Measurements from ENCODE around the gene SHPK. TPM values are rescaled to one million over a fixed set of nuclear protein-coding genes. Genes with fewer than 3 reads are reported as not detected.

Gene SHPK
- polyA plus RNA-seq, 1 donor: 6.3 TPM

DNA sequence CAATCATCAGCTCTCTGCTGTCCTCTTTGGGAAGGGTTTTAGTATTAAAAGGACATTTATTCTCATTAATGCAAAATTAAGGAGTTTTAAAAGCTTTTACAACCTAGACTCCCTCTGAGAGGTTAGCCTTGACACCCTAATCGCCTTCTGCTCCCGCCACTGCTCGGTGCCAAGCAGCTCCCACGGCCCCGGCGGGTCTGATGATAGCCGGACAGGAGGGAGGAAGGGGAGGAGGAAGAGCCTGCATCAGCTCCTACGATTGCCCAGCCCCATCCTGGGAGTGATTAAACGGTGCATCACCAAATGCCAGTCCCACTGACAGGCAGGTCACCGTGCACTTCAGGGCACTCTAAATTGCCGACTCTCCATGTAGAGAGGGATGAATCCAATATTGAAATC is 8.3 kb downstream of the SHPK start:
- DNase-seq (ENCODE audit: low read depth): no peak

GRCh38 chr17:3626831-3627768 is 8.9 kb downstream of the SHPK start:
- DNase-seq (ENCODE audit: low read depth): no peak

GRCh38 chr17:3622977-3623594 is 13.0 kb downstream of the SHPK start:
- no peak for DNase-seq (ENCODE audit: low read depth)

DNA sequence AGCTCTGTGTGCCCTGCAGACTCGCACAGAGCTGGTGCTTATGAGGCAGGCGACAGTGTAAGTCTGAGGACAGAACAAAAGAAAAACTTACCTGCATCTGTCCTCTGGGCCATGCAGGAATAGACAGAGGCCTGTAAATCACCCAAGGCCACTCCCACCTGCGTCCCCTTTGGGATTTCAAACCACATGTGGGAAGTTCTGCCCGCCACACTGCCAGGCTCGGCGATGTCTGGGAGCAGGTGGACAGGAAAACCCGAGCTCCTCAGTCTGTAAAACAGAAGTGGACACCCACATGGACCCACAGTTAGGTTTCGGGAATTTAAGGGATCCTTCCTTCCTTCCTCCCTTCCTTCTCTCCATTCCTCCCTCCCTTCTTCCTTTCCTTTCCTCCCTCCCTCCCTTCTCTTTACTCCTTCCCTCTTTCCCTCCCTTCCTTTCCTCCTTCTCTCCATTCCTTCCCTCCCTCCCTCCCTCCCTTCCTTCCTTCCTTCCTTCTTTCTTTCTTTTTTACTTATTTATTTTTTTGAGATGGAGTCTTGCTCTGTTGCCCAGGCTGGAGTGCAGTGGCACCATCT is 14.8 kb downstream of the SHPK start:
- no peak for DNase-seq (ENCODE audit: low read depth)

GRCh38 chr17:3615160-3615870 is 20.7 kb downstream of the SHPK start:
- no peak for DNase-seq (ENCODE audit: low read depth)

DNA sequence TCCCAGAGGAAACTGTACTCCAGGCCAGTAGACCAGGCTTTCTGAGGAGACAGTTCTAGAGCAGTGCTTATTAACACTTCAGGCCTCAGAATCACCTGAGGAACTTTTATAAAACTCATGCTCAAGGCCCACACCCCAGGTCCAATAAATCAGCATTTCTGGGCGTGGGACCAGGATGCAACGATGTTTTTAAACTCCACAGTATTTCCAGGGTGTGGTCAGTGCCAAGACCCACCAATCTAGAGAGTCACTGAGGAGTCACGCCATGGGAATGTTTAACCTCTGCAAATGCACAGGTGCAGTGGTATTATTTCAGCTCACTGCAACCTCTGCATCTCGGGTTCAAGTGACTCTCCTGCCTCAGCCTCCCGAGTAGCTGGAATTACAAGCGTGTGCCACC is 22.9 kb downstream of the SHPK start:
- no peak for DNase-seq (ENCODE audit: low read depth)

DNA sequence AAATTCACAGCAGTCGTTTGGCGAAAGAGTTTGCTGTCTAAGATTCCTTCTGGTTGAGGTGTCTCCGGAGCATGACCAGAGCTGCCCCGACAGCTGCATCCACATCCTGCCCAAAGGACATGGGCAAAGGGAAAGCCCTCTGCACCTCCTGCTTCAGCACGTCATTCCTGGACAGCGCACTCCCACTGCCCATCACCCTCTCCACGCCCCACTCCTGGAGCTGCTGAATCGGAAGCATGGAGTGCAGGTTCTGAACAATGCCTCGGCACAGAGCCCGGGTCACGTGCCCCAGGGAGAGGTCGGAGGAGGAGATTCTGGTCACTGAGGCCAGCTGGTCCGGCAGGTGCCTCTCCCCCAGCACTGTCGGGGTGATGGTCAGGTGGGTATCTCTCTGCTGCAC is 25.5 kb downstream of the SHPK start:
- no peak for DNase-seq (ENCODE audit: low read depth)

GRCh38 chr17:3609689-3610088 is 26.4 kb downstream of the SHPK start:
- no peak for DNase-seq (ENCODE audit: low read depth)

- no peak for DNase-seq (ENCODE audit: low read depth)
These were observed 32.2 kb downstream of the SHPK start for GRCh38 chr17:3603870-3604259.

DNA sequence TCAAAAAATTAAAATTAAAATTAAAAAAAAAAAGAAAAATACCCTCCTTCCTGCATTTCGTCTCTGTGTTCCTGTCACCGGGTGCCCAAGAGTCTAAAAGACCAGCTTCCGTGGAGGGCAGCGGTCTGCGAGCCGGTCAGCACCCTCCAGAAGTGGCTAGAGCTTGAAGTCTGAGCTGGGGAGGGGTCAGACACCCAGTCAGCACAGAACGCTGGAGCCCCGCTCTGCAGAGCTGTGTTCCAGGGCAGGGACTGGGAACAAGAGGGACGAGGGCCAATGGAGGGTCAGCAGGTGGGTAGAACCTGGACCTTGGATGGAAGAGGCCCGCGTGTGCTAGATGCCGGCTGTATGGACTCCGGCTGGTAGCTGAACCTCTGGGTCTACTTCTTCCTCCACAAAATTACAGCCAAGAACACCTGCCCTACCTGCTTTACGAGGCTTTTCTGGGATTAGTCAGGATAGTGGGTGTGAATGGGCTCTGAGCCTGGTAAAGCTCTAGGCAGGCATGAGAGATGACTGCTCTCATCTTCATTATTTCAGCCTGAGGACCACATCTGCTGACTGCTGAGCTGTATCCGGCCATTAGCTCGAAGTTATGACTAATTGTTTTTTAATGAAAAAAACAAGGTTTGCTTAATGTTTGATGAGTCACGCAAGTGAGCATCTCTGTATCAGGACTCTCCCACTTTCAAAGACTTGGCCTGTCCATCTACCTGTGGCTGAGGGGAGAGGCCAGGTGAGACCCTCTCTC is 32.8 kb downstream of the SHPK start:
- no peak for DNase-seq (ENCODE audit: low read depth)

DNA sequence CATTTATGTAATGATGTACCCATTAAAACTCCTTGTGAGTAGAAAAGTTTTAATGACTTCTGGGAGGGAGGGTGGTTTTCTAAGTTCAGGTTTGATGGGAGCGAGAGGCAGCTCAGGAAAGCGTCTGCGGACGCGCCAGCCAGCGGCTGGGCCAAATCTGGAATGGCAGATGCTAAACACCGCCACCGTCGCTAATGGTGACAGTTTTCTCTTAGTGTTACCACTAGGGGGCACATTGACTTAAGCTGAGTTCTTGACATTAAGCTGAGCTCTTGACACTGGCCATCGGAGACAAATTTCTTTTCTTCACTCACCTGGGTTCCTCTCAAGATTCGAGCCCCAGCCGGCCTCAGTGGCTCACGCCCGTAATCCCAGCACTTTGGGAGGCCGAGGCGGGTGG is 33.6 kb downstream of the SHPK start:
- DNase-seq (ENCODE audit: low read depth): no peak

DNA sequence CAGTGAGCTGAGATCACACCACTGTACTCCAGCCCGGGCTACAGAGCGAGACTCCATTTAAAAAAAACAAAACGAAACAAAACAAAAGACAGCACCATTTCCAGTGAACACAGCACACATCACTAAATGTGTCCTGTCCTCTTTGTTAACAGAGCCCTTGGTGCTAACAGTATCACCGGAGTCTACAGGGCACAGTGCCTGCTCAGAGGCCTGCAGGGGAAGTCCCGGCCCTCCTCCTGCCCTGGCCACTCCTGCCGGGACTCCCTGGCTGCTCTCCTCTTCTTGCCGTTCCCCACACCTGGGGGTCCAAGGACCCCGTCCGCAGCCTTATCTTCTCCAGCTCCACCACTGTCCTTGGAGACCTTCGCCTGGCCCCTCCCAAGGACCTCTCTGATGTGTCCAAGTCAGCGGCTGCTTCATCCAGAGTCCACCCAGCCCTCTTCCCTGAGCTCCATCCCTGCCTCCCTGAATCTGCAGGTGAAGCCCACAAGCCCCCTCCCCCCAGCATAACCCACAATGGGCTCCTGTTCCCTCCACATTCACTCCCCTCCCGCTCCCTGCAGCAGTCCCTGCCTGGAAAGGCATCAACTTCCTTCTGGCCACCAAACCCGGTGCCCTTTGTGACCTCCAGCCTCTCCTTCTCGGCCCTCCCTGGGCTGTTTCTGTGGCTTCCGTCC is 35.4 kb downstream of the SHPK start:
- no peak for DNase-seq (ENCODE audit: low read depth)

DNA sequence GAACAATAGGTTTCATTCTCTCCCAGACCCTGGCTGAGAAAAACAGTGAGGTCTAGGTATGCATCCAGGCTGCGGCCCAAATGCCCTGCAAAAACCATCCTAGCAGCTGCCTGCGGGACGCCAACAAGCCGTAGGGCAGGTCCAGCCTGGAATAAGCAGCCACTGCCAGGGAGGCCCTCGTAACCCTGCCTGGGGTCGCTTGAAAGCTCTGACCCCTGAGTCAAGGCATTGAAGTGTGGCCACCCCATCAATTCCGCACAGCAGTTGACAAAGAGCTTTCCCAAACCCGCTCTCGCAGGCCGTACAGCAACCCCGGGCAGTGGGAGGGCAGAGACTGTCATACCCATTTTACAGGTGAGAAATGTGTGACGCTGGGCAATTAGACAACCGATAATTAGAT is 38.0 kb downstream of the SHPK start:
- DNase-seq (ENCODE audit: low read depth): no peak

DNA sequence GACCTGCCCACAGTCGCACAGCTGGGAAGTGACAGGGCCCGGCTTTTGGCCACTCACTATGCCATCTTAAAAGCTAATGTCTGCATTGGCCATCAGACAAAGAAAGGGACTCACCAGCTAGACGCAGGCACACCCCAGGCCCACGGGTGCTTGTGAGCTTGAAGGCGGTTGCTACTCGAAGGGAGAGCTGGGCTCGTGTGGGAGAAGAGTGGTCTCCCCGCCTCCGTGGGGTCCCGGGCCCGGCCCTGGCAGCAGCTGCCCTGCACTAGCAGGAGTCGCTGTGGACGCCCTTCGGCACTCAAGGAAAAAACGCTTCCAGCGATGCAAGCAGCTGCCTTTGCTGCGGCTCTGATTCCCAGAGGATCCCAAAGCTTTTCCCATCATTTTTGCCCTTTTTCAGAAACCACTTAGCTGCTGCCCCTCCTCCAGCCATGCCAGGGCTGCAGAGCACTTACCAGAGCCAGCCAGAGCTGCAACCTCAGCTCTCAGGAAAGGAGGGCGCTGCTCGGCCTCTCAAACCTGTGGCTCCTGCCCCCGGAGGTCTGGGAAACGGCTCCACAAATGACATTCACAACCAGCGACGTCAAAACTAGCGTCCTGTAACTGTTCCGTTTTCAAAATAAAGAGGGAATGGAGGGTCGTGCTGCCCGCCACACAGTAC is 39.1 kb downstream of the SHPK start:
- DNase-seq (ENCODE audit: low read depth): no peak

DNA sequence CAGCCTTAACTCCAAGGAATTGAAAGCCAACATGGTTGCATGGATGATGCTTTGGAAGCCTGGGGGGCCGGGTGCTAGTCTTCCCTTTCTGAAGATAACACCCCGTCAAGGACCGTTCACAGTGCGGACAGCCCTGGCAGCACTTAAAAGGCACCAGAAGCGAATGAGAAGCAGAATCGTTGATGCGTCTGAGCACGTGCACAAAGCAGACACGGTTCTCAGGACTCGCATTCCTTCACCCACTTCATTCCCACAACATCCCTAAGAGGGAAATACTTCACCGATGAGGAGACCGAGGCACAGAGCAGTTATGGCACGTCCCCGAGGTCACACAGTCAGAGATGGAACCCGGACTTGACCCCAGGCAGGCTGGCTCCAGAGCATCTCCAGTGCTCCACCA is 41.1 kb downstream of the SHPK start:
- no peak for DNase-seq (ENCODE audit: low read depth)

- DNase-seq (ENCODE audit: low read depth): no peak
These were observed 41.8 kb downstream of the SHPK start for GRCh38 chr17:3594051-3594800.

GRCh38 chr17:3593384-3593783 is 42.7 kb downstream of the SHPK start:
- no peak for DNase-seq (ENCODE audit: low read depth)

DNA sequence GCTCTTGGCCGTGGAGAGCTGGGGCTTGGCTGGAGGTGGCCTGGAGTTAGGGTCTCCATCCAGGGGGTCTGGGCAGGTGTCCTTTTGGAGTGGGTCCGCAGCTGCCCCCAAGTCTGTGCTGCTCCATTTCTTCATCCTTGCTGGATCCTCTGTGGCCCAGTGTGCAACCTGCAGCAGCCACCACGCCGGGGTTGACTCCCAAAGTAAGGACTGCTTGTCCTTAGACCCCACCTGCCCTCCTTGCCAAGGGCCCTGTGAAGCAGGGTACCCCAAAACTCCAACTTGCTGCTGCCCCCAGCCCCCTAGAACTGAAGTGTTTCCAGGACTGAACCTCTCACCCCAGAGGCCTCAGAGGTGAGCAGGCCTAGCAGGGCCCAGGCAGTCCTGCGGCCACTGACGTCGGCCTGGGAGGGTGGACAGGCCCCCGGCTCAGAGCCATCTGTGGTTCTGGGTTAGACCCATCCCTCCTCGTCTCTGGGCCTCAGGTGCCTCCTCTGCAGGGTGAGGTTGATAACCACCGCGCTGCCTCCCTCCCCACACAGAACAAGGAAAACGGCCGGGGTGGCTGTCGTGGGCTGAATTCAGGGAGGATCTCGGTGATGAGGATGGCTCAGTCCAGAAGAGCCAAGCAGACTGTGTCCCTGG is 43.7 kb downstream of the SHPK start:
- DNase-seq (ENCODE audit: low read depth): no peak

DNA sequence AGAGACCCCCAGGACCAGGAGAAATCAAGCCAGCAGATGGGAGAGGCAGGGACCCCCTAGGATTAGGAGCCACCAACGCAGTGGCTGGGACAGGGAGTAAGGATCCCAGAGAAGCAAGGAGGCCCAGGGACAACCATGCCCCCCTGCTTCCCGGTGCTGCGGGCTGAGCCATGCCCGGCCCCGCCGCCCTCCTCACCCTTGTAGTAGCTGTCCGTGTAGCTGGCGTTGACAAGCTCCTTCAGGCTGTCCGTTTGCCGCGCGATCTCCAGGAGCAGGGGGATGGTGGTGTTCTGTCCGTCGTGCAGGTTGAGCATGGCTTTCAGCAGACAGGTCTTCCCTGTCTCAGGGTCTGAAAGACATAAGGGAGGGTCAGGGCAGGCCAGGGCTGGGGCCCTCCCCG is 45.3 kb downstream of the SHPK start:
- no peak for DNase-seq (ENCODE audit: low read depth)

All from forelimb muscle (tissue), 1 donor.